TTC549 (cell line): ENCODE measurements around the gene PALLD.
"Not testable (repeated sequence)": the region's sequence is repeated elsewhere in the genome, so short reads cannot be mapped to it uniquely, and the experiment has no call there.

Experiments used
- FAIRE-seq: peaks from 2 replicates; lab custom pipeline; 2012; peaks lifted over from hg19 to GRCh38; lab: Jason Lieb, UNC

PALLD gene

DNA sequence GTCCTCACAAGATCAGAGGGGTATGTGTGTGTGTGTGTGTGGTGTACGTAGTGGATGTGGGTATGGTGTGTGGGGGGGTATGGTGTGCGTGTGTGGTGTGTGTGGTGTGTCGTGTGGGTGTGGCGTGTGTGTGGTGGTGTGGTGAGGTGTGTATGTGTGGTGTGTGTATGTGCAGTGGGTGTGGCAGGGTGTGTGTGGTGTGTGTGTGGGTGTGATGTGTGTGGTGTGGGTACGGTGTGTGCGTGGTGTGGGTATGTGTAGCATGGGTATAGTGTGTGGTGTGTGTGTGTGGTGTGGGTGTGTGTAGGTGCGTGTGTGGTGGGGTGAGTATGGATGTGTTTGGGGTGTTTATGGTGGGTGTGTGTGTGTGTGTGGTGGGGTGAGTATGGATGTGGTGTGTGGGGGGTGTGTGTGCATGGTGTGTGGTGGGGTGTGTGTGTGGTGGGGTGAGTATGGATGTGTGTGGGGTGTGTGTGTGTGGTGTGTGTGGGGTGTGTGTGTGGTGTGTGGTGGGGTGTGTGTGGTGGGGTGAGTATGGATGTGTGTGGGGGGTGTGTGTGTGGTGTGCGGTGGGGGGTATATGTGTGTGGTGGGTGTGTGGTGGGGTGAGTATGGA is 182.0 kb downstream of the PALLD start:
- no peak for FAIRE-seq

- FAIRE-seq: no peak
Measured at GRCh38 chr4:168679397-168679796, 182.5 kb downstream of the PALLD start.

DNA sequence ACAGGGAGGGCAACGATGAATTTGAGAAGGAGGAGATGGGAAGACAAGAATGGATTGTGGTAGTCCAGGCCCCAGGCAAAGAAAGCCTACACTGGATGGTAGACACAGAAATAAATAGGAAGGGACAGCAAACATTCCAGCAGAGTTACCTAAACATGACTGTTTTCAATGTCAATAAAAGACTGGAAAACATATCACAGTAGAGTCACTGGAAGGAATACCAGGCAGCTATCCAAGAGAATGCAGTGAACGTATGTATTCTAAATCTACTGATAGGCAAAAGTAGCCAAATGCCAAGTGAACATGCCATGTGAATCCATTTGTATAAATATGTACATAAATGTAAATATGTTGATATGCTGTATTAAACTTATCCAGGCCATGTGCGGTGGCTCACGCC is 183.0 kb downstream of the PALLD start:
- FAIRE-seq: no peak

- no peak for FAIRE-seq
Measured at GRCh38 chr4:168682898-168683500, 186.1 kb downstream of the PALLD start.

DNA sequence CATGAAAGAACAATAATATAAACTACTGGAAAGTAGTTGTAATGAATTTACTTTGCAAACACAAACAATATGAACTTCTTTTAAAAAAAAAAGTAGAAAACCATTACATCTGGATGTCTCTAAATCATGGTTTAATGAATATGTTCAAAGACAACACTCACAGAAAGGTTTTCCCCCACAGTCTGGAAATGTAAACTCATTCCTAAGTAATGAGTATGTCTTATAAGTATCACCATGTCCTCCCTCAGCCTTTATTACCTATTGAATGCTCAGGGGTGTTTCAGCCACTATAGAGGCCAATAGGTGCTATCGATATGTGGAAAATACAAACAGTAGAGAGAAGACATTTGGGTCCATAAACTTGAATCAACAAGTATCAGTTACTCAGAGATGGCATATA is 186.7 kb downstream of the PALLD start:
- no peak for FAIRE-seq

DNA sequence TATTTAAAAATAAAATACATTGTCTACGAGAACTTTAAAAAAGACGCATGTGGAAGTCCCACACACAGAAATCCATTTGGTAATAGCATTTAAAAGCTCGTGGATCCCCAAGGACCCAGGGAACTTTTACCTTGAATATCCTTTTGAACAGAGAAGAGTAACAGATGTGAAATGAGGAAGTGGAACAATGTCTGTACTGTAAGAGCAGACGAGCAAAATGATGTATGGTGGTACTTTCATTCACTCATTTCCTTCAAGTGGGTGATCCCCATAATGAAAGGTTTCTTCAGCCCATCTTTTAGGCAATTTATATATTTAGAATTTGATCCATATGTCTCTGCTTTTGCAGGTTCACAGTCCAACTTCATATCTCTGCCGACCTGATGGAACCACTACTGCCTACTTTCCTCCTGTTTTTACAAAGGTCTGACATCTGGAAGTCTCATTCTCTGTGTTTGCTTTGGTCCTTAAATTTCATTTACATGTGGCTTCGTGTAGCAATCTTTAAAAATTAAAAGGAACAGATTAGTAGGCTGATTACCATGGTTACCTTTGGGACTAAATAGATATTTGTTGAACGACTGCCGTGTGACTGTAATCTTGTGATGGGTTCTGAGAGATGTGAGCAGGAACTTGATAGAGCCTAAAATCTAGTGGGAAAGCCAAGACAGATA is 188.4 kb downstream of the PALLD start:
- no peak for FAIRE-seq

DNA sequence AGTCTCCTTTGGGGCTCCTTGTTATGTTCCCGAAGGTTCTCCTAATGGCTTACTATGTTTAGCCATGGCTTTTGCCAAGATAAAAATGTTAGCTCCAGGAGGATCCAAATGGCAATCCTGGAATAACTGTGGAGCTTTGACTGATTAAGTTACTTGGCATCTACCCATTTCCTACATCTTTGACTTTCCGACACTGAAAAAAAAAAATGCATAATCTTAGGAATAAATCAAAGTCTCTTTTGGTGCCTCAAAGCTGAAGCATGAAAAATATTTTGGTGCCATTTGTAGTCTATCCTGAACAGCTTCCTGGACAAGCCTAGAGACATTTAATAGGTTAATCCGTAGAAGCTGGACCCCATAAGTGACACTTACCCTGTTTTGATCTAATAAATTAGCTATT is 191.7 kb downstream of the PALLD start:
- FAIRE-seq: no peak

- no peak for FAIRE-seq
Measured at GRCh38 chr4:168689791-168690190, 192.9 kb downstream of the PALLD start.

- no peak for FAIRE-seq
Measured at GRCh38 chr4:168690199-168690598, 193.3 kb downstream of the PALLD start.

DNA sequence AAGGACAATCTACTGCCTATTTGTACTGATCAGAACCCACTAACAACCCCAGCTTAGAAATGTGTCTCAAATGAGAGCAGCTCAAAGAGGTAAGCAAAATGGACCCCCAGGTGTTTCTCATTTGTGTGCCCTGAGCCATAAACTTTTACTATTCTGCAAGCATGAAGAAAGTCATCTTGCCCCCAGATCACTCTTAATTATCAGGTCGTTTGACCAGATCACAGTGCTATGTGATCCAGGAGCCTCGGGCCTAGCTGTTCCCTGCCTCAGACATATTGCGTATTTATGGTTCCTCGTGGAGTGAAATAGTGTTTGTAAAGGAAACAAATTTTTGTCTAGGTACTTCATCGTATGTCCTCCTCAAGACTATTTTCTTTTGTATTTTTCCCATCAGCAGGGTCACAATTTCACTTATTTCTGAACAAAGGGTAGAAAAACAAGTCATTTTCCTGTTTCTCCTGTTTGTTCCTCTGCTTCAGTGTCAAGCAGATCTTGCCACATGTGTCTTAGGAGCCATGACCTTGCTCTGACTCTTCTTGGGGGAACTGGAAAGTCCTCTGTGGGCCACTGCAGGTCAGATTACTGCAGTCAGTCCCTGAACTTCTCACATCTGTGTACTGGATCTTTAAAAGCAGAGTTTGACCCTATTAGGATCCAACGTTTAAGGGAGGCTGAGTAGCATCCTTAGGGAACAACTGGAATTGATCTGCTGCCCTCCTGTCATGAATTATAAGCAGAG is 194.9 kb downstream of the PALLD start:
- FAIRE-seq: no peak

DNA sequence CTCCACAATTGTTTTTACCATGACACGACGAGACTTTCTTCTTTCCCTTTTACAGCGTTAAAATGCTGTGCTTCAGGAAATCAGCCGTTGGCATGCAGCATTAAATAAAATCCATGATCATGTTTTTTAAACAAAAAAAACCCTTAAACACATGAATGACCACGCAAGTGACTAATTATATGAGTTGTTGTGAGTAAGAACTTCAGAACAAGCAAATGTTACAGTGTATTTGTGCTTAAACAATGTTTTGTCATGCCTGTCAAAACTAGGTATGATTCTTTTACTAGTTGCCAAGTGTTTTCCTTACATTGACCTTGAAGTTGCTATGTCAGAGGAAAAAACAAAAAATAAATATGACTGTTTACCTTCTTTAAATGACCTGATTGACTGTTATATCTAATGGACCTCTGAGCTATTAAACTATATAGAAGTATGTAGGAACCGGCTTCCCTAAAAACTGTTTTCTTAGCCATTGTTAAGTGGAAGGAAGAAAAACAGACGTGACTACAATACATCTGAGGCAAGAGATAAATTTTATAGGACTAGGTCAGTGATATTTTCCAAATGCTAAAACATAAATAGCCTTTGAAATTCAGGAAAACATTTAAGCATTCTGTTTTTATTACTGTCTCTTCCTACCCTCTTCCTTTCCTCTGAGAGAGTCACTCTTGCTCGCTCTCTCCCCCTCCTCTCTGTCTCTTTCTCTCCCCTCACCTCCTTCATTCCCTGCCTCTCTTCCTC is 197.1 kb downstream of the PALLD start:
- no peak for FAIRE-seq

GRCh38 chr4:168694667-168695066 is 197.8 kb downstream of the PALLD start:
- FAIRE-seq: no peak

- FAIRE-seq: no peak
Measured at GRCh38 chr4:168695288-168695687, 198.4 kb downstream of the PALLD start.

DNA sequence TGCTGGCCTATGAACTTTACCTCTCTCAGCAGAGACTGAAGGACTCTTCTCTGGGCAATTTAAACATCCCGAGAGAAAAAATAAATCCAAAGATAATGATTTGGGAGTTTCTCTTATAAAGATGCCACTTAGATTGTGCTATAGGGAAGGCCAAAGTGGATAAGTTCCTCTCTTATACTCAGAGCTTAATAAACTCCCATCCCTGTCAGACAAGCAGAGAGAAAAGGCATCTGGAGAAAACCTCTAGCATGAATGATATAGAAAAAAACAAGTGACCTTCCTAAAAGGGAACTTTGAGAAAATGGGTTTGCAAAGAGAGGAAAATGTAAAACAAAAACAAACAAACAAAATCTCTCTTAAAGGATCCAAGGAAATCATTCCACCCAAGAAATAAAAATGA is 199.4 kb downstream of the PALLD start:
- FAIRE-seq: no peak

DNA sequence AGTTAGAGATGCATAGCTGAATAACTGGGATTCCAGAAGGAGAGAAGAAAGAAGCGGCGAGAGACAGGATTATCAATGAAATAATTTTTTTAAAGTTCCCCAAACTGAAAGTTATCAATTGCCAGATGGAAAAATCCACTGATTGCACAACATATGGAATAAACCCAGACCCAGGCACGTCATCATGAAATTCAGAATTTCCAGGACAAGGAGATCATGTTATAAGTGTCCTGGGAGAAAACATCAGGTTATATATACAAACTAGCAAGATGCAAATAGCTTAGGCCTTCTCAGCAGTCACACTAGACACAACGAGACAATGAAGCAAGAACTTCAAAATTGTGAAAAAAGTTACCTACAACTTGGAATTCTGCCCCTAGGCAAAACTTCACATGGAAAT is 200.0 kb downstream of the PALLD start:
- FAIRE-seq: no peak

DNA sequence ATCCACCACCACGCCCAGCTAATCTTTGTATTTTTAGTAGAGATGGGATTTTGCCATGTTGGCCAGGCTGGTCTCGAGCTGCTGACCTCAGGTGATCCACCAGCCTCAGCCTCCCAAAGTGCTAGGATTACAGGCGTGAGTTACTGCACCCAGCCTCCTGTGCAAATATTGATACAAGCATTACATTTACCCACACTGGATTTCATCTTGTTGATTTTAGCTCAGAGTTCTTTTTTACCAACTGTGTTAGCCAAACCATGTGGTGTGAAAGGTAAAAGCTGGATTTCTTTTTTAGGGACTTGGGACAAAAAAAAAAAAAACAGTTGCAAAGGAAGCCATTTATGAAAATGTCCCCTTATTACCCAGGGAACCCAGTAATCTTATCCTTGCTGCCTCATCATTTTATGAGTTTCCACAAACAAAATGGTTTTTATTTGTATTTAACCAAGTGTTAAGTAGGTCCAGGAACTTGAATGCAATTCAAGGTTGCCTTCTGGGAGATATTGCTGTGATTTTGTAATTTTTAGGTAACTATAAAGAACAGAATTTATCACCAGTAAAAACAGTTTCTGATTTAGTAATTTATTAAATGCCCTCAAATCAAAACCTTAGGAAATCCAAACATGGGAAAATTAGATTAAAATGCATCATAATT is 202.5 kb downstream of the PALLD start:
- FAIRE-seq: no peak

- no peak for FAIRE-seq
Measured at GRCh38 chr4:168701061-168701460, 204.2 kb downstream of the PALLD start.

DNA sequence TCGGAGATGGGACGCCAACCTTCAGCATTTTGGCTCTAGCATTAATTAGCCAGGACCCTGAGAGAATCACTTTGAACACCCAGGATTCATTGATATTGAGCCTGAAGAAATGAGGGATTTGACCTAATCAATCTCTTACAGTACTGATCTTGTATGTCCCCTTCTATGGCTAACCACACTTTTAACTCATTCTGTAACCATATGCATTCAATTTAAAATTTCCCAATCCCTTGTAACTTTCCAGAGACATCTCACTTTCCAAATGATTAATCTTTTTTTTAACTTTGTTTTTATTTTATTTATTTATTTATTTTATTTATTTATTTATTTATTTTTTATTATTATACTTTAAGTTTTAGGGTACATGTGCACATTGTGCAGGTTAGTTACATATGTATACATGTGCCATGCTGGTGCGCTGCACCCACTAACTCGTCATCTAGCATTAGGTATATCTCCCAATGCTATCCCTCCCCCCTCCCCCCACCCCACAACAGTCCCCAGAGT is 205.8 kb downstream of the PALLD start:
- FAIRE-seq: not testable (repeated sequence)

- FAIRE-seq: no peak
Measured at GRCh38 chr4:168705121-168705520, 208.3 kb downstream of the PALLD start.

DNA sequence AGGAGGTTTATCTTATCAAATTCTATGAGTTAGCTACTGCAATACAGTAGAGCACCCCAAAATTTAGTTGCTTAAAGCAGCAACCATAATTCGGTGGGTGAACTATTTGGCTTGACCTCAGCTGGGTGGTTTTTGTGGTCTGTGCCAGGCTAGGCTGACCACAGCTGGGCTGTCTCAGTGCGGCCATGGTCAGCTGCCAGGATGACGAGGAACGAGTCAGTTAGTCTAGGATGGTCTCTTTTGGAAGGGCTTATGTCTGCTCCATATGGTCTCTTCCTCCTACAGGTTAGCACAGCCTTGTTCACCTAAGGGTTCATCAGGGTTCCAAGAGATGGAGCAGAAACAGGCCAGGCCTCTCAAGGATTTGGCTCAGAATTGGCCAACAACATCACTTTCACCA is 210.4 kb downstream of the PALLD start:
- FAIRE-seq: no peak

- no peak for FAIRE-seq
Measured at GRCh38 chr4:168708108-168708507, 211.3 kb downstream of the PALLD start.
